ENCODE results near the gene ADAMTS7.

The ADAMTS7 gene

GRCh38 chr15:78717956-78718656, 93.2 kb downstream of the ADAMTS7 start:
- no peak for DNase-seq

- no peak for DNase-seq
Measured at GRCh38 chr15:78716651-78717050, 94.6 kb downstream of the ADAMTS7 start.

- DNase-seq: no peak
Measured at GRCh38 chr15:78715930-78716329, 95.3 kb downstream of the ADAMTS7 start.

GRCh38 chr15:78715434-78715833, 95.8 kb downstream of the ADAMTS7 start:
- DNase-seq: no peak

GRCh38 chr15:78714890-78715289, 96.4 kb downstream of the ADAMTS7 start:
- no peak for DNase-seq

- DNase-seq: no peak
Measured at GRCh38 chr15:78712797-78713515, 98.3 kb downstream of the ADAMTS7 start.

- DNase-seq: no peak
Measured at GRCh38 chr15:78711638-78712037, 99.6 kb downstream of the ADAMTS7 start.

- peak; percentile 58 for DNase-seq
Measured at GRCh38 chr15:78709263-78709882, 101.9 kb downstream of the ADAMTS7 start.

Measured in CD4-positive, alpha-beta T cell treated with Interleukin-12 subunit alpha and Interleukin-12 subunit beta, for 1 hour (primary cell).